KOPT-K1 (cell line): Measurements from ENCODE around the gene GDF11.

Experiments used
- H3K27ac ChIP-seq: fragments of 200-600 bp; sonication (generic); 2 replicates; pipeline ENCODE4 v1.5.1; 2016; ENCODE audit warnings: antibody characterized with exemption, mild to moderate bottlenecking, low read depth, low read length; ENCODE audit not compliant: poor library complexity, severe bottlenecking
- H3K36me3 ChIP-seq: fragments of 200-600 bp; sonication (generic); 2 replicates; pipeline ENCODE4 v1.5.1; 2017; ENCODE audit warnings: antibody characterized with exemption, mild to moderate bottlenecking, low read length, moderate library complexity; ENCODE audit not compliant: insufficient read depth
- H3K9me3 ChIP-seq: fragments of 200-600 bp; sonication (generic); 2 replicates; pipeline ENCODE4 v1.5.1; 2017; ENCODE audit warnings: antibody characterized with exemption, low read length, mild to moderate bottlenecking; ENCODE audit not compliant: insufficient read depth, poor library complexity, severe bottlenecking

The GDF11 gene

GRCh38 chr12:55767156-55767555 is 24.2 kb downstream of the GDF11 start:
- H3K36me3 ChIP-seq = peaks cover 90% of the 10 kb centered on the region

DNA sequence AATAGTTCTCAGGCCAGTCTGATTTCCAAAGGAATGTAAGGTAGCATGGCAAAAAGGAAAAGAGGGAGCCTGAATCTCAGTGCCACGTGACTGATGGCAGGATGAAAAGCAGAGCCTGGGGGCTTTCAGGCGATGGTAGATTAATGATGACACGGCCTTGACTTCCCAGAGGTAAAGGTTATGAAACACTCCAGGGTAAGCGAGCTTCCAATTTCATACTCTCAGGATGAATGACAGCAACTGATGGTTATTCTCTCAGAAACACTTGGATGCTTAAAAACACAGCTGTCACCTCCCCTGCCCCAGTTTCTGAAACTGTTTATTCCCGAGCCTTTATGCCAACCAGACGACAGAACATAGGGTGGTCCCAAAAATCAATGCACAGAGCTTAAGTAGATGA is 28.8 kb downstream of the GDF11 start:
- Histone ChIP-seq H3K36me3 (peaks cover 92% of the 10 kb centered on the region), H3K9me3 (no peaks in the 10 kb centered on the region), H3K27ac (no peak overlapping the region)

More at GRCh38 chr12:55767156-55767555, 24.2 kb downstream of the GDF11 start:
- Histone ChIP-seq H3K9me3 (no peaks in the 10 kb centered on the region), H3K27ac (no peak overlapping the region)

- Histone ChIP-seq H3K27ac (no peak overlapping the region), H3K9me3 (no peaks in the 10 kb centered on the region), H3K36me3 (peaks cover 100% of the 10 kb centered on the region)
Observed at GRCh38 chr12:55777856-55778255, 34.9 kb downstream of the GDF11 start.

DNA sequence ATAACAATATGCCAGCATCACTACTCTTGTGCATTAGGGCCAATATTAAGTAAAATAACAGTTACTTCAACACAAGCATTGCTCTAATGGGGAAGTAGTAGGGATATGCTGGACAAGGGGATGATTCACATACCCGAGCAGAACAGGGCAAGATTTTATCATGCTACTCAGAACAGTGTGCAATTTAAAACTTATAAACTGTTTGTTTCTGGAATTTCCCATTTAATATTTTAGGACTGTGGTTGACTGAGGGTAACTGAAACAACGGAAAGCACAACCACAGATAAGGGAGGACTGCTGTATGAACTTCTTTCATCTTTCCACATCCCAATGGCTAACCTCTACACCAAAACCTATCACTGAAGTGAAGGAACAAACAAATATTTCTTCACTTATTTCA is 37.8 kb downstream of the GDF11 start:
- Histone ChIP-seq H3K27ac (peak overlapping the region; percentile 48), H3K9me3 (no peaks in the 10 kb centered on the region), H3K36me3 (peaks cover 100% of the 10 kb centered on the region)

DNA sequence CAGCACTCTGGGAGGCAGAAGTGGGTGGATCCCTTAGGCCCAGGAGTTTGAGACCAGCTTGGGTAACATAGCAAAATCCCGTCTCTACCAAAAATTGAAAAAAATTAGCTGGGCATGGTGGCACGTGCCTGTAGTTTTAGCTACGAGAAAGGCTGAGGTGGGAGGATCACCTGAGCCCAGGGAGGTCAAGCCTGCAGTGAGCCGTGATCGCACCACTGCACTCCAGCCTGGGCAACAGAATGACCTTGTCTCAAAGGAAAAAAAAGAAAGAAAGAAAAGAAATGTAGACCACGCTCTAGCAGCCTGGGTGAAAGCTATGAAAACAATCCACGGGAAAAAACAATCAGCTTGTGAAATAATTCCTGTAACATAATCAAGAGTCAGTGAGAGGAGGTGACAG is 45.6 kb downstream of the GDF11 start:
- Histone ChIP-seq H3K9me3 (no peaks in the 10 kb centered on the region), H3K36me3 (peaks cover 98% of the 10 kb centered on the region), H3K27ac (no peak overlapping the region)

DNA sequence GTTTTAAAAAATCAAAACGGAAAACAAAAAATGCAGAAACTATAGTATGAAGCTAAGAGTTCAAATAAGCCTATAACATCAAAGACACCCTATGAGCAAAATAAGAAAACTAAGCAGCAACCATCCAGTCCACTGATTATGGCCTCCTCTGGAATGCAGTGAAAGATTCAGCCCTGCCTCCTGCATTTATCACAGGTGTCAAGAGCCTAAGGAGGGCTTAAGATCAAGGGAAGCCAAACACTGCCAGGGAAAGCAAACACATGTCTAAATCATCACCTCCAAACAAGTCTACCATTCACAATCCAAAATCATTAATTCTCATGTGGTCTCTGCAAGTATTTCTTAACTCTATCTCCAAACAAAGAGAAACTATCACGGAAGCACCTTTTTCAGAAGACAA is 46.2 kb downstream of the GDF11 start:
- Histone ChIP-seq H3K27ac (no peak overlapping the region), H3K36me3 (peaks cover 98% of the 10 kb centered on the region), H3K9me3 (no peaks in the 10 kb centered on the region)

- H3K36me3 ChIP-seq = peaks cover 98% of the 10 kb centered on the region
Observed at GRCh38 chr12:55789893-55790292, 47.0 kb downstream of the GDF11 start.

DNA sequence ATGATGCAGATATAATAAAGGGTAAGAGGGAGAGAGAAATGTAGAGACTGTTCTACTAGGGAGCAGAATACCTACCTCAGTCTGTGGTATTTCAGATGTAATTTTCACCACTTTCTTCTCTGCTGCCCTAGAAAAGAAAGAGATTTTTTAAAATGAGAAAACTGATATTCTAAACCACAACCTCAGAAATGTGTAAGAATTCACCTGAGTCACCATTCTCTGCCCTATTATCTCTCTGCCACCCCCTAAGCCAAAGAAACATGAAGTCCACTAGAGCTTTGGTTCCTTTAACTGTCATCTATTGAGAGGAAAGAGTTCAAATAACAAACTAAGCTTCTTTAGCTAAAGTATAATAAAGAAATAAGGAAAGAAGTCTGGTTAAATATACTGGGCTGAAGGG is 53.0 kb downstream of the GDF11 start:
- H3K9me3 ChIP-seq = no peaks in the 10 kb centered on the region
- peaks cover 100% of the 10 kb centered on the region for H3K36me3 ChIP-seq
- H3K27ac ChIP-seq = no peak overlapping the region

More at GRCh38 chr12:55789893-55790292, 47.0 kb downstream of the GDF11 start:
- Histone ChIP-seq H3K9me3 (no peaks in the 10 kb centered on the region), H3K27ac (no peak overlapping the region)

DNA sequence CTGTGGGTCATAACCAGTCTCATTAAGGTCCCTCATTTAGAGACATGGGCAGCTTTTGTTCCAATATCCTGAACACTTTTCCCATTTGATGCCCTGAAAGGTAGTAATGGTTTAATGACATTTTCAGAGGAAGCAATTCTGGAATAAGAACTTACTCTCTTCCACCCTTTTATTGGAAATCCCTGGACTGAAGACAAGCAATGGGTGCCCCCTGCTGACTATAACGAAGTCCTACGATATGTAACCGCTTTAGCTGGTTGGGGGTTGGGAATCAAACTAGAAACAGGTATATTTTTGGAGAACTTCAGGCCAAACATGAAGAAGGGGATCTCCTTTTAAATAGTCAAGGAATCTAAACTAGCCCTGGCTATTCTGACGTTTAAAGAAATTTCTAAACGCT is 54.1 kb downstream of the GDF11 start:
- peaks cover 100% of the 10 kb centered on the region for H3K36me3 ChIP-seq
- no peak overlapping the region for H3K27ac ChIP-seq
- H3K9me3 ChIP-seq = no peaks in the 10 kb centered on the region

GRCh38 chr12:55797550-55797949 is 54.6 kb downstream of the GDF11 start:
- peaks cover 100% of the 10 kb centered on the region for H3K36me3 ChIP-seq
- H3K27ac ChIP-seq = no peak overlapping the region
- no peaks in the 10 kb centered on the region for H3K9me3 ChIP-seq
